DMS53 treated with DMSO at 0.1 percent for 48 hours (cell line): ENCODE data around the gene ATP6V1F.

Source experiments
- DNase-seq: peaks from one replicate; lab custom pipeline; 2025; ENCODE audit not compliant: unreplicated experiment; lab: John Stamatoyannopoulos, UW

The ATP6V1F gene

GRCh38 chr7:128847721-128848211 lies 14.9 kb upstream of the ATP6V1F start:
- DNase-seq: no peak

GRCh38 chr7:128848289-128849155 lies 14.1 kb upstream of the ATP6V1F start:
- DNase-seq: no peak

GRCh38 chr7:128849156-128849515 lies 13.5 kb upstream of the ATP6V1F start:
- DNase-seq: no peak

- no peak for DNase-seq
Measured at GRCh38 chr7:128849804-128850490, 12.7 kb upstream of the ATP6V1F start.

DNA sequence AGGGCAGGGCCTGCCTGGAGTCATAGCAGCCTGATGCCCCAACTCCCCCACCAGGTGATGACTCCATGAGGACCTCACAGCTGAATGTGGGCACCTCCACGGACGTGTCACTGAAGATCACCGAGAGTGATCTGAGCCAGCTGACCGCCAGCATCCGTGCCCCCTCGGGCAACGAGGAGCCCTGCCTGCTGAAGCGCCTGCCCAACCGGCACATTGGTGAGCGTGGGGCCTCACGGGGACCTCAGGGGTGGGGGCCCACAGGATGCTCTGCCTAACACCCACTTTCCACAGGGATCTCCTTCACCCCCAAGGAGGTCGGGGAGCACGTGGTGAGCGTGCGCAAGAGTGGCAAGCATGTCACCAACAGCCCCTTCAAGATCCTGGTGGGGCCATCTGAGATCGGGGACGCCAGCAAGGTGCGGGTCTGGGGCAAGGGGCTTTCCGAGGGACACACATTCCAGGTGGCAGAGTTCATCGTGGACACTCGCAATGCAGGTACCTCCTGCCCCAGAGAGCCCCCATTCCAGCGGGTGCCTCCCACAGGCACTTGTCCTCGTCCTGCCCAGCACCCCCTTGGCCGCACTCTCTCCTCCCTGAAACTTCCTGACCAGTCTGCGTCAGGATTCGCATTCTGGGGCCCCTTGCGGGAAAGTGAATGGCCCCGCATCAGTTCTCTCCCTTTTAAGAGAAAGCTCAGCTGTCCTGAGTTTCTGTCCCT lies 10.0 kb upstream of the ATP6V1F start:
- DNase-seq: no peak

GRCh38 chr7:128853799-128854198 lies 8.9 kb upstream of the ATP6V1F start:
- no peak for DNase-seq

GRCh38 chr7:128854396-128854795 lies 8.3 kb upstream of the ATP6V1F start:
- no peak for DNase-seq

DNA sequence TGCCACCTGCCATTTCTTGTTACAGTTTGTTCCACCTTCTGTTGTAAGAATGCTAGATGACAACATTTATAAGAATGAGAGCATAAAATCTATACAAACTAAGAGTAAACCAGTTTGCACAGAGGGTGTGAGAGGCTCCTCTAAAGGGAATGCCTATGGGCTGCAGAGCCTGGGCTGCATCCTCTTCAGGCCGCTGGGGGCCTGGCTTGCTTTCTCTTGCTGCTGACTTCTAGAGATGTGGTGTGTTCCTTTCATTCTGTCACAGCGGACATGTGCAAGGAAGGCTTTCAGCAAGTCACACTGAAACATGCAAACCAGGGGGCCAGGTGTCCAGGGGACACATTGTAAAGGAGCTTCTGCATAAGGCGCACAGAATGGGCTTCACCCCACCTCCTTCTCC lies 7.1 kb upstream of the ATP6V1F start:
- no peak for DNase-seq

DNA sequence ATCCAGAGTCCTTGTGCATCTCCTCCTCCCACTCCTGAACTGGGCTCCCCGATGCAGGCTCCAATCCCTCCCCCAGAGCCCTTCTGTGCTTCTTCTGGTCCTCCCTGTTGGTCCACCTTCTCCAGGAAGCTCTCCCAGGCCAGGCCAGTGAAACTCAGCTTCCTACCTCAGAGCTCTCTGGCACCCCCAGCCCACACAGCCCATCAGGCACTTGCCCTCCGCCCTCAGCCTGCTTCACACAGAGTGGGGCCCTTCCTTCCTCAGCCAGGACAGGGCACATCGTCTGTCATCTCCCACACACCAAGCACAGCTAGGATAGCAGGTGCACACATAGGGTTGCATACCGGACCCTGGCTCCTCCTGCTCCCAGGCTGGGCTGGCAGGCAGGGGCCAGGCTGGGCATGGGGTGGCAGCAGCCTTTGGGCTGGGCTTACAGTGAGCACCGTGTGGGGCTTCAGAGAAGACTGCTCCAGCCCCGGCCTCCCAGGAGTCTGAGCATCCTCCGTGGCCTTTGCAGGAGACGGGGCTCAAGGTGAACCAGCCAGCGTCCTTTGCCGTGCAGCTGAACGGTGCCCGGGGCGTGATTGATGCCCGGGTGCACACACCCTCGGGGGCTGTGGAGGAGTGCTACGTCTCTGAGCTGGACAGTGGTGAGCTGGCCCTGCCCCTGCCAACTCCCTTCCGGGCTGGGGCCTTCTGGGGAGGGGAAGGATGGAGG lies 6.5 kb upstream of the ATP6V1F start:
- no peak for DNase-seq

DNA sequence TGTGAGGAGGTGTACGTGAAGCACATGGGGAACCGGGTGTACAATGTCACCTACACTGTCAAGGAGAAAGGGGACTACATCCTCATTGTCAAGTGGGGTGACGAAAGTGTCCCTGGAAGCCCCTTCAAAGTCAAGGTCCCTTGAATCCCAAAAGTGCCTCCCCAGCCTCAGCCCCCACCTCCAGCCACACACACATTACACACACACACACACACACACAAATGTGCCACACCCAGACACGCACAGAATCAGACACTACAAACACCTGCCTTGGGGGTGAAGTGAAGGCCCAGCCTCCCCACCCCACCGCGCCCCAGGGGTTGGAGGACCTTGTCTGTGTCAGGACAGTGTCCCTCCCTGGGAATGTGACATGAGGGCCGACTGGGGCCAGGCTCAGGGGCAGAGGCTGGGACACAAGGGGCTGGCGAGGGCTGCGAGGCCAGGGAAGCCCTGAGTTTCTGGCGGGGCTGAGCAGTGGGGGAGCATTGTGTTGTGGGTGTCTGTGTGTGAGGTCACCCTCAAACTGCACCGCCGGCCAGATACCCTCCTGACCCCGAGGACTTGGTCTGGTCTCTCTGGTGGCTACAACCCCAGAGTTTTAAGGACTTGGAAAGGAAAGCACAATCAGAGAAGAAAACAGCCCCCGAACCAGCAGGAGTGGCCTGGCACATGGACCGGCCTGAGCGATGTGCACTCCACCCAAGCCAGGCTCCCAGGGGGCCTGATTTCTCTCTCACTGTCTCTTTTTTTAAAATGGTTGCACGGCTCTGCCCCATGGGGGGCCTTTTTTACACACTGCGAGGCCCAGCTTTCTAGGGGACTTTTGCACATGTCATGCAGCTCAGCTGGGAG lies 4.0 kb upstream of the ATP6V1F start:
- DNase-seq: no peak

DNA sequence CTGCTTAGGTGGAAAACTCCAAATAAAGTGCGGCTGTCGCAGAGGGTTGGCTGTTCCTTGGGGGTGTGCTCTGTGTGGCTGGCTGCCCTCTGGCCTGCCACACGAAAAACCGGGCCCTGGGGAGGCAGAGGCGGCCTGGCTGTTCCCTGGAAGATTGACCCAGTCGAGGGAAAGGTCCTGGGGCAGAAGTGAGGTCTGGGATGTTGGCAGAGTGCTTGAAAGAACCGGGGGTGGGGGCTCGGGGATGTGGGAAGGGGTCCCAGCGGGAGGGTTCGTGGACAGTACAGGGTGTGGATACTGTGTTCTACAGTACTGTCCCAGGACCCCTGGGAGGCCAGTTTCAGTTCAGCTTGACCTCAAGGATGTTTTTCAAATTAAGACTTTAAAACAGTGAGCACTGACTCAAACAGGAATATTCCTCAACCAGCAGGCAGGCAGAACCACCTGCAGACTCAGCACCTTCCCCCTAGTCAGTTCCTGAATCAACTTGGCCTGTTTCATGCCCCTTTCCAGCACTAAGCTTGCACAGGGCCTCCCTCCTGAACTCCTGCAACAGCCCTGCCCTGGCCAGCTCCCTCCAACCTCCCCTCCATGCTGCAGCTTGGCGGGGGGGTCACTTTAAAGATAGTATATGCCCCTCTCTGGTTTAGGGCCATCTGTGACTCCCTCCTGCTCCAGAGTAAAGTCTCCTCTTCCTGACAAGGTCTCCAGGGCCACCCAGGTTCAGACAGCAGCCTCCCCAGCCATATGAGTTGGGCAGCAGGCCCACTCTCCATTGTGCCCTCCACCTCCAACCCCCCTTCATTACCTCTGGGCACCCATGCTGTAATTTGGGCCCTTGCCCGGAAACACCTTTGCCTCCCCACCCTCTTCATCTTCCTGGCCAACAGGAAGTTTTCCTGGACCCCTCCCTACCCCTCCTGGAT lies 3.2 kb upstream of the ATP6V1F start:
- no peak for DNase-seq

DNA sequence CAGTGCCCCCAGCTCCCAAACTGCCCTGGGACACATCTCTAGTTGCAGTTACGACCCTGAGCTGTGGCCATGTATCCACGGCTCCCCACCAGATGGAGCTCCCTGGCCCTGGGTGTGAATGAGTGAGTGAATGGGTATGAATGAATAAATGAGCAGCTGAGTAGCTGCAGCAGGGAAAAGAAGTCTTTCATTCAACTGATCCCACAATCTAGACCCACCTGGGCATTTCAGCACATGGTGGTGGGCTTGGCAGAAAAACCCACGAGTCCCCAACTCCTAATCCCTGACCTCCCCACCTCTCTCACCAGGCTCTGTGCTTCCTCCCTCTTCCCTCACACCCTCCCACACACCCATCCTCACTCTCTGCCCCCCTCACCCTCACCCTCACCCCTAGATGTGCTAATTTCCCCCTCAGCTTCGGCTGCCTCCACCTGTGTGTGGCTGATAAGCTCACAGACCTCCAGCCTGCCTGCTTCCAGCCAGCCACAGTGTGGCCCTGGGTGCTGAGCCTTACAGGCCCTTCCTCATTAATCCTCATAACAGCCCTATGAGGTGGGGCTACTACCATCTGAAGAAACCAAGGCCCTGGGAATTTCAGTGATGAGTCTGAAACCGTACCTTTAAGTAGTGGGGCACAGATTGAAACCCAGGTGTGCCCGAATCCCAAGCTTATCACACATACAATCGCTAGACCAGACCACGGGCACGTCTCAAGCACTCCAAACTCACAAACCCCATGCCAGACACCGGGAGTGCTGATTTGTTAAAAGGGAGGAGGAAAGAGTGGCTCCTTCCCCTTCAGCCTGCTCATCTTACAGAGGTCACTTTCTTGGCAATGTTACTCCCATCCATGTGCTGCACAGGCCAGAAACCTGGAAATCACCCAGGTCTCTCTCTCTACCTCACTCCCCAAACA lies 2.2 kb upstream of the ATP6V1F start:
- DNase-seq: no peak

DNA sequence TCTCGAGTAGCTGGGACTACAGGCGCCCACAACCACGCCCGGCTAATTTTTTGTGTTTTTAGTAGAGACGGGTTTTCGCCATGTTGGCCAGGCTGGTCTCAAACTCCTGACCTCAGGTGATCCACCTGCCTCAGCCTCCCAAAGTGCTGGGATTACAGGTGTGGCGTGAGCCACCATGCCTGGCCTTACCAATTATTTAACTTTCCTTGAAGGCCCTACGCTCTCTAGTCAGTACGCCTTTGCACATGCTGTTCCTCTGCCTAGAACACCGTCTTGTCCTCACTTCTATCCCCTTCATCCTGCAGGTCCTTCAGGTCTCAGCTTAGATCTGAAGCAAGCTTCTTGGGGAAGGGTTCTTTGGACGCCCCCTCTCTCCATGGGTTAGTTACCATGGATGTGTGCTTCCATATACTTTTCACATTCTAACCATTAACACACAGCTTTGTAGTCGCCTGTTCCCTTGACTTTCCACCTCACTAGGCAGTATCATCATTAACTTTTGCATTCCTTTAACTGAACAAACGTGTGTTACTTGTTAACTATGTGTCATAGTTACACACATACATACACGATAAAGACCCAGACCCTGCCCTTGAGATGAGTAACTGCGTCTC lies 592 bp upstream of the ATP6V1F start:
- no peak for DNase-seq

DNA sequence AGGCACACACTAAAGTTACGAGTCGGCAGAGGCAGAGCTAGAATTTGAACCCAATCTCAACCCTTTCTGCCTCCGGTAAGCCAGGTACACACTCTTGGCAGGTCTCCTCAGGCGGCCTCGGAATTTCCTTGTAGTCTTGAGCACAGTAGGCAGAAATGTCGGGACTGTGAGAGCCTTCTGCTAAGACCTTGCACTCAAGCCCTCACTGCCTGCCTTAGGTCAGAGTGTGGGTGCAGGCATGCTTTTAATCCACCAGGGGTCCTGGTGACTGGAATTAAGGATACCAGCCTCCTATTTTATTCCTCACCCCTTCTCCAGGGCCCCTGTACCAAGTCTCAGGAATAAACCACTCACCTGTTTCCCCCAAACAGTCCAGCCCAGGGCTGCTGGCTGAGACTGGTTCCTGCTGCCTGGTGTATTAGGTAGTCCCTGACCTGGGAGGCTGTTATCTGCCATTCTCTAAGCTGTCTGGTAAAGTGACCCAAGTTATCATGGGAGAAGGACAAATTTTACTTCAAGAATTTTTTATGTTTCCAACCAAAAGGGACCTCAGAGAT lies 855 bp downstream of the ATP6V1F start:
- peak; percentile 60 for DNase-seq

- DNase-seq: no peak
Measured at GRCh38 chr7:128865303-128865702, 2.6 kb downstream of the ATP6V1F start.

DNA sequence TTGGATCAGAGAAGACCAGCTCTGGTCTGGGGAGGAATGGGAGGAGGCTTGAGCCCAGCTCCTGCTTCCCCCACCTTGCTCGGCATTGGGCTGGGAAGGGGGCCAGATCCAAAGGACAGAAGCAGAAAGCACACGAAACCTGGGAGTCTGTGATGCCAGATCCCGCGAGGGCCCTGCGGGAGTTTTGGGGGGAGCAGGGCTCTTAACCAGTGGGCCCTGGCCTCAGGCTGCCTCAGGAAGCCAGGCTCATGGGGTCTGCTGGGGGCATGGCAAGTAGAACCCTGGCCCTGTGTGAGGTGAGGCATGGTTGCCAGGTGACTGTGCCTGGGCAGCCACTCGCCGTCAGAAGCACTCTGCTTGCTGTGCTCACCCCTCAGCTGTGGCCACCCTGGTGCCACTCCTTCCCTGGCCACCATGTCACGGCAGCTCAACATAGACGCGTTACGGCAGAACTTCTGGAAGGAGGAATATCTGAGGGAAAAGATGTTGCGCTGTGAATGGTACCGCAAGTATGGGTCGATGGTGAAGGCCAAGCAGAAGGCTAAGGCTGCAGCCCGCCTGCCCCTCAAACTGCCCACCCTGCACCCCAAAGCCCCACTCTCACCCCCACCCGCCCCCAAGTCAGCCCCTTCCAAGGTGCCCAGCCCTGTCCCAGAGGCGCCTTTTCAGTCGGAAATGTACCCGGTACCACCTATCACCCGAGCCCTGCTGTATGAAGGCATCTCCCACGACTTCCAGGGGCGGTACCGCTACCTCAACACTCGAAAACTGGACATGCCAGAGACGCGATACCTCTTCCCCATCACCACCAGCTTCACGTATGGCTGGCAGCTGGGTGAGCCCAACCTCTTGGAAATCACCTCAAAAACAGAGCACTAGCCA lies 3.6 kb downstream of the ATP6V1F start:
- no peak for DNase-seq
